DMS53 (cell line): ENCODE results near the gene PANX1.
"Not testable (repeated sequence)": the region's sequence is repeated elsewhere in the genome, so short reads cannot be mapped to it uniquely, and the experiment has no call there.

Experiments
- DNase-seq: peaks from one replicate; lab custom pipeline; 2025; lab: John Stamatoyannopoulos, UW

Gene PANX1

DNA sequence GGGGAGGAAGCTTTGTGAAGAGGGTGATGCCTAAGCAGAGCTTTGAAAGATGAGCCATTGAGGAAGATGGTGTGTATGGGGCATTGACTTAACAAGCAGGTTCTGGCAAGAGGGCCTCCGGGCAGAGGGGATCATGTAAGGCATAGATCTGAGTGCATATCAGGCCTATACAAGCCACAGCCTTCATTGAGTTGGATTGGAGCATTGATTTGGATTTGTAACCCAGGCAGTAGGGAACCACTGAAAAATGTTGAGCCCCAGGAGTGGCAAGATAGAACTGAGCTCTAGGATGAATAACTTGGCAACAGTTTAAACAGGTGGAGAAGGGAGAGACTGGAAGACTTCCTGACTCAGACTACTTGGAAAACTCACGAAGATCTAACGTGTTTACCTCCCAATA, 21.4 kb downstream of the PANX1 start:
- DNase-seq: no peak

DNA sequence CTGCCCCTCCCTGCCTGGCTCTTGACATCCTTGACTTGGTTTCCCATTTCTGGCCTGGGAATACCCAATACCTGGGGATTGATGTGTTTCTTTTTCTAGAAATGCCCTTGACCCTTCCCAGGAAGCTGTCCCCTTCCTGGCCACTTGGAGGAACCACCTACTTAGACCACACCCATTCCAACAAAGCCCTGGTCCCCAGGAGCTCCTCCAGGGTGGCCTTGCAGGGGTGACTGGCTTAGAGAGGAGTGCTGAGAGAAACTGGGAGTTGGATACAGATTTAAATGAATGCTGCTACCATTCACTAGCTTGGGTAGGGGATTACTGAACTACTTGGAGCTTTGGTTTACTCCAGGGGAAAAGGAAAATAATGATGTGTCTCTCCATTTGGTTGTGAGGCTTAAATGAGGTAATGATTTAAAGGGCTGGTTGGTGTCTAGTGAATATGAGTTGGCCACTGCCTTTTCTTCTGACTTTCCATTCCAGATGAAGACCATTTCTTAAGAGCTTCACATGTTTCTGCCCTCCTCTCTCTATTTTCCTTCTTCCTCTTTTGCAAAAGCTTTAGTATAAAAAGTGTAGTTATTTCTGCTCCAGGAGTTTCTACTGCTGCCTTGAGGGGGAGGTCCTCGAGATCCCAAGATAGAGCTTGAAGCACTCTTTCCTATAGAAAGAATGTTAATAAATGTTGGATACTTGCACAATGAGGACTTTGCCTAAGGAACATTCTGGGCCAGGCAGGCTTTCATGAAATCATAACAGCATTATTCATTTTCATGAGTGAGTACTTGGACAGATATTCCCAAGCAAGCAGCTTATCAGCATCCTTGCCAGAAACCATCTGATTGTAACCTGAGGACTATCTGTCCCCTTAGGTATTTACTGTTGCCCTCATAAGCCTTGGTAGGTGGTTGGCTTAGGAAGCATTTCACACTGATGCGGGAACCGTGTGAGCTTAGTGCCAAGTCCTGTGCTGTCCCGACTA, 22.4 kb downstream of the PANX1 start:
- no peak for DNase-seq

DNA sequence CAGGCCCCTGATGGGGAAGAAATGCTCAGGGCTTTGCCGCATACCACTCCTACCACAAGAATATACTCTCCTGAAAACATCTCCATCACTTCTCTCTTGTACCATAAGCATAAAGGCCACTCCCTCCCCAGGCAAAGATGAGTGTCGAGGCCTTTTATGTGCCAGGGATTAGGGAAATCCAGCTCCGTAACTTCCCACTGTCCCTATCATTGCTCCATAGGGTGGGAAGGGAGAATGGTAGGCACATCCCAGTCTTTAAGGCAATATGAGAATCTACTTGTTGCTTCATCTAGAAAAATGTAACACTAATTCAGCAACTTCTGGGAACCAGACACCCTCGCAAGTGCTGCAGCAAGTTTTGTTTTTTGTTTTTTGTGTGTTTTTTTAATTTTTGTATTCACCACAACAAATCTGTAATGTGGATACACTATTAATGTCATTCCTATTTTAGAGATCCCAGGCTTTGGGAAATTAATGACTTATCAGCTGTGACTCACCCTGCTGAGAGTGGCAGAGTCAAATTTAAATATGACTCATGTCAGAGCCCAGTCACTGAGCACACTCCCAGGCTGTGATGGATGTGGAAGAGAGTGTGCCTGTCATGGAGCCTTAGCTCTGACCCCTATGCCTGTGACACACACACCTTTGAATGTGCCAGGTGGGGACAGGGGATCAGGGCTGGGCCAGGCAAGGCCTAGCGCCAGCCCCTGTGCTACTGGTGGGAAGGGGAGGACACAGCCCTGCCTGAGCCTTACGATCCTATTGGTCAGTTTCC, 23.4 kb downstream of the PANX1 start:
- peak; percentile 90 for DNase-seq

DNA sequence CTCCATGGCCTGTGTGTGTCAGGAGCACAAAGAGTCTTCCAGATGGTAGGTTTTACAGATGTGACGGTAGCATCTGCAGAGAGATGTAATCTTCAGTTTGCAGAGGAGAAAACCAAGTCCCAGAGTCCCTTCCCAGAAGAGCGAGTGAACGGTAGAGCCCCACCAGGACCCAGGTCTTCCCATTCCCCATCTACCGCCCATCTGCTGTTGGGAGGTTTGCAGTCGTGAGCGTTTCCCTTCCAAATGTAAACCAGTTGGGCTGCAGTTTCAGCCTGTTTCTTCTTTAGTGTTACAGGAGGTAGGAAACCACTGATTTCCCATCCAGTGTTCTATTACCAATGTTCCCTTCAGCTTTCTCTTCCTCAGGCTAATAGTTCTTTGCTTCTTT, 24.0 kb downstream of the PANX1 start:
- DNase-seq: no peak

DNA sequence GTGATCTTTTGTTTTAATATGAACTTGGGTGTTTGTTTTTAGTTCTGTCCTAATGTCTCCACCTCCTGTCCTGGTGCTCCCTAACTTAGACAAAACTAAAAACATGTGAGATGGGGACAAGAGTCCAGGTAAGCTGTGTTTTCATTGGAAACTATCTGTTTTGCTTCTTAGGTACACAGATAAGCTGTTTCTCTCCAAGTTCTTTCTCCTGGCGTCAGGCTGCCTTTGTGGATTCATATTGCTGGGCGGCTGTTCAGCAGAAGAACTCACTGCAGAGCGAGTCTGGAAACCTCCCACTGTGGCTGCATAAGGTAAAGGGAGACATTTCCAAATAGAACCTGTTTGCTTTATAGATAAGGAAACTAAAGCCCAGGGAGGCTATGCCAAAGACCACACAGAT, 24.7 kb downstream of the PANX1 start:
- DNase-seq: no peak

DNA sequence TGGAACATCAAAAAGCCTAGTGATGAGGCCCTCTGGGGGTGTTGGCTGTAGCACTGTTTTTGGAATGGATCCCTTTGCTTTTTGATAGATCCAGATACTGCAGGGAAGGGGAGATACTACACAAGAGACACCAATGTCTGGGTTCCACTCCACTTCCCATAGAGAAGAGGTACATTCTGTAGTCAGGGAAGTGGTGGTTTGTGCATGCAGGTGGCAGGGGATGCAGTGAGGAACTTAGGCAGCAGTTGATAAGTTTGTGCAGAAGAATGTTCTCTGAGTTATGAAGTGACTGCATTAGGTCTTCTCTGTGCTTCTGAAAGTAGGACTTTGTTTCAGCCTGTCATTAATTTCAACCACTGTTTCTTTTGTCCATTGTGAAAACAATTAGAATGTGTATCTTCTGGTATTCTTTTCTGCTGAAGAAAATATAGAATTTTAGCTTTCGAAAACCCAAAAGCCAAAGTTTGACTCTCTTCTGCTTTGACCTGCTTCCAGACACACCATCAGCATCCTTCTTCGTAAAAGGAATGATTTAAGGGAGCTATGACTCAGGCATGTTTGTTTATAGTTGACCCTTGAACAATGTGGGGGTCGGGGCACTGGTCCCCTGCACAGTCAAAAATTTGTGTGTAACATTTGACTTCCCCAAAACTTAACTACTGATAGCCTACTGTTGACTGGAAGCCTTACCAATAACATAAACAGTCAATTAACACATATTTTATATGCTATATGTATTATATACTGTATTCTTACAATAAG, 25.6 kb downstream of the PANX1 start:
- no peak for DNase-seq

DNA sequence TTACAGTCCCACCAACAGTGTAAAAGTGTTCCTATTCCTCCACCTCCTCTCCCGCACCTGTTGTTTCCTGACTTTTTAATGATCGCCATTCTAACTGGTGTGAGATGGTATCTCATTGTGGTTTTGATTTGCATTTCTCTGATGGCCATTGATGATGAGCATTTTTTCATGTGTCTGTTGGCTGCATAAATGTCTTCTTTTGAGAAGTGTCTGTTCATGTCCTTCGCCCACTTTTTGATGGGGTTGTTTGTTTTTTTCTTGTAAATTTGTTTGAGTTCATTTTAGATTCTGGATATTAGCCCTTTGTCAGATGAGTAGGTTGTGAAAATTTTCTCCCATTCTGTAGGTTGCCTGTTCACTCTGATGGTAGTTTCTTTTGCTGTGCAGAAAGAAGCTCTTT, 28.7 kb downstream of the PANX1 start:
- not testable (repeated sequence) for DNase-seq

DNA sequence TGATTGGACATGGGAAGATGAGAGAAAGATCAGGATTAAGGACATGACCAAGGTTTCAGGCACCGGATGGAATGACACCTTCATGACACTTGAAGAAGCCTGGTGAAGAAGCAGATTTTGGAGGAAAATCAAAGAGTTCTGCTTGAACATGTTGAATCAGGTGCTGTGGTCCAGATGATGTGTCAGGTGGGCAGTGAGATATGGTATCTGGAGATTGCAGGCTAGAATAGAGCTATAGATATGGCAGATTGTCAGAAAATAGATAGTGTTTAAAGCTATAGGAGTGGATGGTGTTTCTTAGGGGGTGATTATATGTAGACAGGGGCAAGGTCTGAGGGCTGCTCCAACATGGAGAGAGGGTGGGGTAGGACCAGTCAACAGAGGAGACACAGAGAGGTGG, 40.2 kb downstream of the PANX1 start:
- DNase-seq: no peak

DNA sequence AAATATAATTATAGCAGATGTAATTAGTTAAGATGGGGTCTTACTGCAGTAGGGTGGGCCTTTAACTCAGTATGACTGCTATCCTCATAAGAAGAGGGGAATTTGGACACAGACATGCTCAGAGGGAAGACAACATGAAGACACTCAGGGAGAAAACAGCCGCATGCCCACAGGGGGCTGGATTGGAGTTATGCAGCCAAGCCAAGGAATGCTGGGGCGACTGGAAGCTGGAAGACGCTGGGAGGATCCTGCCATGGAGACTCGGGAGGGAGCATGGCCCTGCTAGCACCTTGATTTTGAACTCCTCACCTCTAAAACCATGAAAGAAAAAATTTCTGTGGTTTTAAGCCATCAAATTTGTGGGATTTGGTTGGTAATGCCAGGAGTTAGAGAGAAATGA, 40.9 kb downstream of the PANX1 start:
- DNase-seq: no peak

DNA sequence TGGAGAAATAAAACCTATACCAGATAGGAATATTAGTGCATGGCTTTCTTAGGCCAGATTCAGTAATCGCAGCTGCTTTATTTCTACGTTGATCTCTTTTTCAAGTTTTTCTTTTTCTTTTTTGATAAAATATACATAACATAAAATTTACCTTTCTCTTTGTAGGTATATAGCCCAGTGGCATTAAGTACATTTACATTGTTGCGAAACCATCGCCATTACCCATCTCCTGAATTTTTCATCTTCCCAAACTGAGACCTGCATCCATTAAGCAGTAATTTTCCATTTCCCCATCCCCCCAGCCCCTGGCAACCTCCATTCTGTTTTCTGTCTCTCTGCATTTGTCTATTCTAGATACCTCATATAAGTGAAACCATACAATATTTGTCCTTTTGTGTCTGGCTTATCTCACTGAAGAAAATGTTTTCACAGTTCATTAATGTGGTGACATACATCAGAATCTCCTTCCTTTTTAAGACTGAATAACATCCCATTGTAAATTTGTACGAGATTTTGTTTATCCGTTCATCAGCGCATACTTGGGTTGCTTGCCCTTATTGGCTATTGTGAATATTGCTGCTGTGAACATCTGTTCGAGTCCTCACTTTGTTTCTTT, 41.4 kb downstream of the PANX1 start:
- DNase-seq: no peak

DNA sequence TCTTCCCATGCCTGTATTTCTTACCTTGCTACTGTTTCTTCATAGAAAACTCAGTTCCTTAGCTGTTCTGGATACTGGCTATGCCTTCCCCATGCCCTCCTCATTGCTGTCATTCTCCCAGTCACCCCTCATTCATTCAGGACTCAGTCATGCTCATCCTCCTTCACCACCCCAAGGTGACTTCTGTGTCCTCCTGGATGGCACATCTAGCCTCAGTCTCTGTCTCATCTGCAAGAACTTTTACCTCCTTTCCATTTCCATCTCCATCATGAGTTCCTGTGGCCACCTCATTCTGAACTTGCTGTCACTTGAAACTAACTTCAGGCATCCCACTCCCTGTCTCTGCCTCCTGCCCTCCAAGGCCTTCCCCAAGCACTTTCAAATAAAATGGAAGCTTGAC, 42.3 kb downstream of the PANX1 start:
- no peak for DNase-seq

DNA sequence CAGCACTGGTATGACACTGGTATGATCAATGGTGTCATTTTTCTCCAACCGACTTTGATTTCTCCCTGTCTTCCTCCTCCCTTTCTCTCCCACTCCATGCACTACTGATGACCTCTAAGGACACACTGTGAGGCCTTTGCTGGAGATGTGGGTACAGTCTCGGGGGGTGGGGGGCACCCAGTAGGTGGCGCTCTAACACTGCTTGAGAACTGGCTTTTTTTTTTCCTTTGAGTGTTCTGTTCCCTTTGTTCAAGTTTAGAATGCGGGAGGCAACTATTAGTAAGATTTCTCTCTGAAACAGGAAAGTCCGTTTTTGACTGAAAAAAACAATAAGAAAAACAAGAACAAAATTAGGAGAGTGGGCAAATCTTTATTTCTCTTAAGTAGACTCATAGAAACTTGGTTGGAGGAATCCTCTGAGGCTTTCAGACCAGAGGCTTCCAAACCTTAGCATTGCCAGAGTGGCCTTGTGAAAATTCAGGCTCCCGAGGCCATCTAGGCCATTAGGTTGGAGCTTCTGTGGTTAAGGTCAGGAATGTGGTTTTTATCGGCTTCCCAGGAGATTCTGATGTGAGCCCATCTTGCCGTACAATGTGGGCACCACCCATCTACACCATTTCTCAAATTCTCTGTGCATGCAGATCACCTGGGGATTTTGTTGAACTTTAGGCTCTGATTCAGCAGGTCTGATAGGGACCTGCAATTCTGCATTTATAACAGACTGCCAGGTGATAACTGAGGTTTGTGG, 43.2 kb downstream of the PANX1 start:
- peak; percentile 77 for DNase-seq

DNA sequence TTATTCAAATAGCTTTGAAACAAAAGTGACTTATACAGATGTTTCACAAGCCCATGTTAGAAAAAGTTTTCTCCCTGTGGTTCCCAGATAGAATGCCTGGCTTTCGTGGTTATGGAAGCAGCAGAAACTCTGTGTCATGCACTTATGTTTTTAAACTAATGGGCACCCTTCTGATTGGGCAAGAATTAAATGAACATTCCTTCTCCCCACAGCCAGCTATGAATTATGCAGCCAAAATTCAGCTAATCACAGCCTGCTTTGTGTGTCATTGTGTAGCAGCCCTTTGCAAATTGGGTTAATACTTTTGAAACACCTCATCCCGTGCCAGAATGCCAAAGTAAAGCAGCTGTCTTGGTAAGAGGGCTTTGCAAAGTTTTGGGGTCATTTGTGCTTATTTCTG, 46.9 kb downstream of the PANX1 start:
- no peak for DNase-seq

DNA sequence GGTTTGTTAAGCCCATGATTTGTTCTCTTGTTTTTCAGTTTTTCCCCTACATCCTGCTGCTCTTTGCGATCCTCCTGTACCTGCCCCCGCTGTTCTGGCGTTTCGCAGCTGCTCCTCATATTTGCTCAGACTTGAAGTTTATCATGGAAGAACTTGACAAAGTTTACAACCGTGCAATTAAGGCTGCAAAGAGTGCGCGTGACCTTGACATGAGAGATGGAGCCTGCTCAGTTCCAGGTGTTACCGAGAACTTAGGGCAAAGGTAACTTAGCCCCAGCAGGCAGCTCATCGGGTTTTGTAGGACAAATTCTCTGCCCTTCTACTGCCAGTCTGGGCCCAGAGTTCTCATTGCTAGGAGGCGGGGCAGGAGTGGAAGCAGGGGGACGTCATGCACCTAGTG, 49.7 kb downstream of the PANX1 start:
- no peak for DNase-seq

DNA sequence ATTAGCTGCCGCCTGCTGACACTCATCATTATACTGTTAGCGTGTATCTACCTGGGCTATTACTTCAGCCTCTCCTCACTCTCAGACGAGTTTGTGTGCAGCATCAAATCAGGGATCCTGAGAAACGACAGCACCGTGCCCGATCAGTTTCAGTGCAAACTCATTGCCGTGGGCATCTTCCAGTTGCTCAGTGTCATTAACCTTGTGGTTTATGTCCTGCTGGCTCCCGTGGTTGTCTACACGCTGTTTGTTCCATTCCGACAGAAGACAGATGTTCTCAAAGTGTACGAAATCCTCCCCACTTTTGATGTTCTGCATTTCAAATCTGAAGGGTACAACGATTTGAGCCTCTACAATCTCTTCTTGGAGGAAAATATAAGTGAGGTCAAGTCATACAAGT, 51.1 kb downstream of the PANX1 start:
- no peak for DNase-seq

DNA sequence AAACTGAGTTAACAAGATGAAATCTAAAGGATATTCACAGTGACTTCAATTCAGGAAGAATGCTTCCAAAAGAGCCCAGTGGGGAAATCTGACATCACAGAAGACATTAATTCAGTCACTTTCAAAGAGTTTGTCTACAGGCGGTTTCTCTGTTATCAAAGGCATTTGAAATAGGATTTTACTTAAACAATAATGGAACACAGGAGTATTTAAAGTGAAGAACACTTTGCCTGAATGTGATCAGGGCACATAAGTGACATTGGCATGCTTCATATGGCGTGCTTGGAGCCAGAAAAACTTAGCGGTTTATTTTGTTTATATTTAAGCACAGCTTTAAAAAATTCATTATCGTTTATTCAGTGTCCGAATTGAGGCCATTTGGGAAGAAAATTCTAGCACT, 52.9 kb downstream of the PANX1 start:
- no peak for DNase-seq

DNA sequence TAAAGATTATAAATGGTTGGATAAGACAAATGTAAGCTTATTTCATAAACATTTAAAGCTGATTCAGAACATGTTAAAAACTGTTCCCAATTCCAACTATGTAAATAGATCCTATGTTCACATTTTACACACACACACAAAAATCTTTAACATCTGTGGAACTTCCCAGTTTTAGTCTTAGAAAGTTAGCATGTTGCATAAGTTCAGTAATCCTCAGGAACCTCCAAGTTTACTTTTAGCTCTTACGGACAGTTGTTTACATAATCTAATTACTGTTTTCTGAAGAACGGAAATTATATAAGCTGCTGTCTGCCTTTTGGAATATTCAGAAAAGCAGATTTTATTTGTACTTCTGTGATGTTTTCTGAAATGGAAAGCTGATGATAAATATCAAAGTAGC, 53.3 kb downstream of the PANX1 start:
- no peak for DNase-seq

DNA sequence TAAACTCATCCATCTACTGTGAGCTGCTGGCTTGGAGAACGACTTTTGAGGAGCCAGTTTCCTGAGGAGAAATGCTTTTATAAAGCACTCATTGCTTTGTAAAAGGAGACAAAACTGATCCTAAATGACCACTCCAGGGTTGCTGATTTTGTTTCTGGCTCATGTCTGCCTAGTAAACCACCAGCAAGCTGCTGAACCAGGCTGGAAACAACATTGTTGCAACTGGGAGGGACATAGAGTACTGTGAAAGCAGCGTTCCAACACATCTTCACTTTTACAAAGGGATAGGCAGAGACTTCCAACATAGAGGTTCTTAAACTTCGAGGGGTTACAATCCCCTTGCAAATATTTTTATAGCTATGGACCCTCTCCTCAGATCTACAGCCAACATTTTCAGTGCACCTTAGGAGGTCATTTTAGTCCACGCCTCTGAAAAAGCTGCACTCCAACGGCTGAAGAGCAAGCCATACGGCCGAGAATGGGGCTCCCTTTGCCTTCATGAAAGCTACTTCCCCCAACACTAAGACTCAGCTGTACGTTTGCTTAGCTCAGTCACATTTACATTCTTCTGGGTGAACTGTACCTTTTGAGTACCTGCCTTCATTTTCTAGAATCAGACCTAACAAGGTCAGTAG, 54.7 kb downstream of the PANX1 start:
- DNase-seq: no peak

DNA sequence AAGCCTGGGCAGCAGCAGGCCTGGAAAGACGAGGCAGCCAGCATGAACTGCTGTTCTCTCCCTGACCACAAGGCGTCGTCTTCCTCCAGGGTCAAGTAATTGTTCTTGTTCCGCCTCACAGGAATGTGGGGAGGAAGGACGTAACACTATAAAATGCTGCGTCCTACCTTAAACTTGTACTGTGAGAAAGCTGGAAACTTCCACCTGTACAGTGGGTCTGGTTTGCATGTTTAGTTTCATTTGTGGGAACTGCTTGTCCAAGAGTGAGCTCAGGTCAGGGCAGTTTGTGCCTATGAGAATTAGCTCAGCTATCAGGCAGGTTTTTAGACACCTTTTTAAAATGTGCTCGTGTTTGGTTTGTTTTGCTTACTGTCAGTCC, 55.2 kb downstream of the PANX1 start:
- peak; percentile 88 for DNase-seq

DNA sequence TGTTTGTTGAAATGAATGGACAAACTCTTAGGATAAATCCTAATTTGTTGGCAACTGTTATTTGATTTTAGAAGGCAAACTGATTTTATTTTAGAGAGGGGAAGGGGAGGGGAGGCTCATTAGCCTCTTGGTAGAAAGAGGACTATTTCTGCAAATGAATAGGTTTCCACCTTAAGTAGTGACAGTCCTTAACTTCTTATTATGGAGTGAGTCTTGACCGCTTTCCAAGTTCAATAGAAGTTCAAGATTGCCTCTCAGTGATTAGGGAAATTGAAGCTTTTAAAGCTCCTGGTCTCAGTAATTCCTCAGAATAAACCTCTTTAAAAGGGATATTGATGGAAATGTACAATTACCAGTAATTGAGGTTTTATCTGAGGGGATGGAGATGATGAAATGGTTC, 55.7 kb downstream of the PANX1 start:
- DNase-seq: no peak

DNA sequence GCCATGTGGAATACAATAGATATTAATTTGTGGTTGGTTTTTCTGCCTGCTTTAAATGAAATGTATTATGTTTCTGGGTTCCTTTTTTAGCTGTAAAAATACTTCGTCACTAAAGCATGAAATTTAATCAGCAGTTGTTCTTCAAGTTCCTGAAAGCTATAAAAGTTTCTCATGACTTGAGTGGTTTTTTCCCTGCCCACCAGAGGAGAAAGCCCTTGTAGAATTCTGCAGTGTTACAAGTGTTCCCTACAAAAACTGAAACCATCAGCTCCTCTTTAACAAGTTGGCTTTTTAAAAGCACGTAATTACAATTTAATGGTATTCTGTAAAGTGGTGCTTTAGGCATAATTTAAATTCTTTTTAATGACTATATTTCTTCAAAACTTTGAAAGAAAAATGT, 56.2 kb downstream of the PANX1 start:
- DNase-seq: no peak
